Activated T-helper 1 cell treated with anti-CD3 and anti-CD28 coated beads, Interleukin-12 subunit alpha, Interleukin-12 subunit beta, Interleukin-2, Interleukin-4 antibody, amounts not matched to agents 30 ng/mL and 10 ng/mL and 1 ng/mL, durations not matched to agents 14 hours and 24 hours and 36 hours (primary cell): Measurements from ENCODE around the gene C2CD4C. TPM values are rescaled to one million over a fixed set of nuclear protein-coding genes. Genes with fewer than 3 reads are reported as not detected.

Experiments used
- DNase-seq: peaks from one replicate; pipeline ENCODE4 v3.0.0; 2021; ENCODE audit warnings: low spot score
- H3K27ac Mint-ChIP-seq: one replicate; pipeline ENCODE4 v1.8.0; 2021; ENCODE audit warnings: mild to moderate bottlenecking, mixed read lengths
- H3K27me3 Mint-ChIP-seq: one replicate; pipeline ENCODE4 v1.8.0; 2022; ENCODE audit warnings: mild to moderate bottlenecking, moderate library complexity, mixed read lengths; ENCODE audit not compliant: insufficient read depth
- H3K36me3 Mint-ChIP-seq: one replicate; pipeline ENCODE4 v1.8.0; 2021; ENCODE audit warnings: low read depth, mixed read lengths
- H3K4me1 Mint-ChIP-seq: one replicate; pipeline ENCODE4 v1.8.0; 2021; ENCODE audit warnings: low read depth, mixed read lengths
- H3K4me3 Mint-ChIP-seq: one replicate; pipeline ENCODE4 v1.8.0; 2021; ENCODE audit warnings: mild to moderate bottlenecking, moderate library complexity, mixed read lengths
- H3K9me3 Mint-ChIP-seq: one replicate; pipeline ENCODE4 v1.8.0; 2021; ENCODE audit warnings: mixed read lengths
- intact Hi-C: fragments of 100-400 bp; cut with micrococcal nuclease; formaldehyde crosslinking; loops from one replicate; pipeline ENCODE4 v1.15.1; 2024
- total RNA-seq: library from RNA; stranded (reverse); gene quantifications from 2 replicates; pipeline ENCODE4 v1.2.3, GENCODE V29; 2022

C2CD4C gene
- total RNA-seq, 1 donor from 2014 or later = 0.08 TPM

GRCh38 chr19:407511-408440, 1.2 kb downstream of the C2CD4C start:
- H3K4me1 Mint-ChIP-seq = peaks cover 5% of the 10 kb centered on the region
- H3K4me3 Mint-ChIP-seq = no peak overlapping the region
- DNase-seq = no peak
- H3K27me3 Mint-ChIP-seq = peaks cover 6% of the 10 kb centered on the region
- H3K36me3 Mint-ChIP-seq = no peaks in the 10 kb centered on the region
- no peaks in the 10 kb centered on the region for H3K9me3 Mint-ChIP-seq
- H3K27ac Mint-ChIP-seq = no peak overlapping the region
- intact Hi-C loops = no loop called here

GRCh38 chr19:406971-407510, 1.9 kb downstream of the C2CD4C start:
- no peak overlapping the region for H3K4me3 Mint-ChIP-seq
- no peak overlapping the region for H3K27ac Mint-ChIP-seq
- H3K36me3 Mint-ChIP-seq = no peaks in the 10 kb centered on the region
- peaks cover 5% of the 10 kb centered on the region for H3K4me1 Mint-ChIP-seq
- peaks cover 6% of the 10 kb centered on the region for H3K27me3 Mint-ChIP-seq
- intact Hi-C loops = no loop called here
- no peak for DNase-seq
- H3K9me3 Mint-ChIP-seq = no peaks in the 10 kb centered on the region

- H3K27ac Mint-ChIP-seq = no peak overlapping the region
- H3K36me3 Mint-ChIP-seq = no peaks in the 10 kb centered on the region
- no peak for DNase-seq
- peaks cover 5% of the 10 kb centered on the region for H3K4me1 Mint-ChIP-seq
- no peaks in the 10 kb centered on the region for H3K9me3 Mint-ChIP-seq
- H3K4me3 Mint-ChIP-seq = no peak overlapping the region
- intact Hi-C loops = no loop called here
- peaks cover 6% of the 10 kb centered on the region for H3K27me3 Mint-ChIP-seq
Observed at GRCh38 chr19:406135-406781, 2.7 kb downstream of the C2CD4C start.

- no peaks in the 10 kb centered on the region for H3K9me3 Mint-ChIP-seq
- H3K4me1 Mint-ChIP-seq = peaks cover 5% of the 10 kb centered on the region
- intact Hi-C loops = no loop called here
- peaks cover 6% of the 10 kb centered on the region for H3K27me3 Mint-ChIP-seq
- no peak for DNase-seq
- no peaks in the 10 kb centered on the region for H3K36me3 Mint-ChIP-seq
- no peak overlapping the region for H3K4me3 Mint-ChIP-seq
- H3K27ac Mint-ChIP-seq = no peak overlapping the region
Observed at GRCh38 chr19:405121-405965, 3.6 kb downstream of the C2CD4C start.

GRCh38 chr19:403221-404027, 5.5 kb downstream of the C2CD4C start:
- Mint-ChIP-seq H3K27ac (no peak overlapping the region), H3K27me3 (no peaks in the 10 kb centered on the region), H3K36me3 (no peaks in the 10 kb centered on the region), H3K9me3 (no peaks in the 10 kb centered on the region), H3K4me1 (no peaks in the 10 kb centered on the region), H3K4me3 (no peak overlapping the region)
- DNase-seq = no peak
- intact Hi-C loops = no loop called here

- H3K36me3 Mint-ChIP-seq = no peaks in the 10 kb centered on the region
- DNase-seq = no peak
- no peaks in the 10 kb centered on the region for H3K9me3 Mint-ChIP-seq
- H3K27me3 Mint-ChIP-seq = no peaks in the 10 kb centered on the region
- intact Hi-C loops = no loop called here
- no peak overlapping the region for H3K27ac Mint-ChIP-seq
- H3K4me3 Mint-ChIP-seq = no peak overlapping the region
- no peaks in the 10 kb centered on the region for H3K4me1 Mint-ChIP-seq
Observed at GRCh38 chr19:402786-403185, 6.2 kb downstream of the C2CD4C start.

GRCh38 chr19:401866-402511, 7.0 kb downstream of the C2CD4C start:
- Mint-ChIP-seq H3K27me3 (no peaks in the 10 kb centered on the region), H3K4me3 (no peak overlapping the region), H3K9me3 (peaks cover 2% of the 10 kb centered on the region), H3K36me3 (no peaks in the 10 kb centered on the region), H3K4me1 (no peaks in the 10 kb centered on the region), H3K27ac (no peak overlapping the region)
- no peak for DNase-seq
- intact Hi-C loops = no loop called here

GRCh38 chr19:400976-401865, 7.7 kb downstream of the C2CD4C start:
- Mint-ChIP-seq H3K27ac (no peak overlapping the region), H3K36me3 (no peaks in the 10 kb centered on the region), H3K27me3 (no peaks in the 10 kb centered on the region), H3K4me3 (no peak overlapping the region), H3K4me1 (no peaks in the 10 kb centered on the region), H3K9me3 (peaks cover 4% of the 10 kb centered on the region)
- intact Hi-C loops = no loop called here
- DNase-seq = no peak

GRCh38 chr19:399370-399769, 9.6 kb downstream of the C2CD4C start:
- Mint-ChIP-seq H3K9me3 (peaks cover 10% of the 10 kb centered on the region), H3K36me3 (peaks cover 2% of the 10 kb centered on the region), H3K4me3 (no peak overlapping the region), H3K4me1 (no peaks in the 10 kb centered on the region), H3K27me3 (peaks cover 2% of the 10 kb centered on the region), H3K27ac (no peak overlapping the region)
- no peak for DNase-seq
- intact Hi-C loops = no loop called here

- H3K4me1 Mint-ChIP-seq = no peaks in the 10 kb centered on the region
- peaks cover 2% of the 10 kb centered on the region for H3K27me3 Mint-ChIP-seq
- no peak for DNase-seq
- H3K4me3 Mint-ChIP-seq = no peak overlapping the region
- intact Hi-C loops = no loop called here
- H3K9me3 Mint-ChIP-seq = peaks cover 14% of the 10 kb centered on the region
- no peak overlapping the region for H3K27ac Mint-ChIP-seq
- H3K36me3 Mint-ChIP-seq = peaks cover 2% of the 10 kb centered on the region
Observed at GRCh38 chr19:398719-399118, 10.2 kb downstream of the C2CD4C start.
